Fibroblast of skin of left quadriceps (primary cell): ENCODE measurements around the gene PCSK4.
"Not testable (repeated sequence)": the region's sequence is repeated elsewhere in the genome, so short reads cannot be mapped to it uniquely, and the experiment has no call there.

Experiments
- DNase-seq, 2 experiments: peaks; one replicate each; pipeline ENCODE4 v3.0.0-alpha.2; 2013; ENCODE audit warnings: low read depth in 2 of 2

Gene PCSK4

DNA sequence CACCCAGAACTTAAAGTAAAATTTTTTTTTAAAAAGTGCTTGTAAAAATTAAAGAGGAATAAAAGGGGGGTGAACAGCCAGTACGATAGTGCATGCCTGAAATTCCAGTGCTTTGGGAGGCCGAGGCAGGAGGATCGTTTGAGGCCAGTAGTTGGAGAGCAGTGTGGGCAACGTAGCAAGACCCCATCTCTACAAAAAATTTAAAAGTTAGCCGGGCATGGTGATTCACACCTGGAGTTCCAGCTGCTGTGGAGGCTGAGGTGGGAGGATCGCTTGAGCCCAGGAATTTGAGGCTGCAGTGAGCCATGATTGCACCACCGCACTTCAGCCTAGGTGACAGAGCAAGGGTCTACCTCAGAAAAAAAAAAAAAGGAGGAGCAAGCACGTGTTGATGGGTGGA, 14.9 kb upstream of the PCSK4 start:
- DNase-seq, result no peak

- no peak for DNase-seq
These were observed 14.0 kb upstream of the PCSK4 start for GRCh38 chr19:1503925-1504773.

DNA sequence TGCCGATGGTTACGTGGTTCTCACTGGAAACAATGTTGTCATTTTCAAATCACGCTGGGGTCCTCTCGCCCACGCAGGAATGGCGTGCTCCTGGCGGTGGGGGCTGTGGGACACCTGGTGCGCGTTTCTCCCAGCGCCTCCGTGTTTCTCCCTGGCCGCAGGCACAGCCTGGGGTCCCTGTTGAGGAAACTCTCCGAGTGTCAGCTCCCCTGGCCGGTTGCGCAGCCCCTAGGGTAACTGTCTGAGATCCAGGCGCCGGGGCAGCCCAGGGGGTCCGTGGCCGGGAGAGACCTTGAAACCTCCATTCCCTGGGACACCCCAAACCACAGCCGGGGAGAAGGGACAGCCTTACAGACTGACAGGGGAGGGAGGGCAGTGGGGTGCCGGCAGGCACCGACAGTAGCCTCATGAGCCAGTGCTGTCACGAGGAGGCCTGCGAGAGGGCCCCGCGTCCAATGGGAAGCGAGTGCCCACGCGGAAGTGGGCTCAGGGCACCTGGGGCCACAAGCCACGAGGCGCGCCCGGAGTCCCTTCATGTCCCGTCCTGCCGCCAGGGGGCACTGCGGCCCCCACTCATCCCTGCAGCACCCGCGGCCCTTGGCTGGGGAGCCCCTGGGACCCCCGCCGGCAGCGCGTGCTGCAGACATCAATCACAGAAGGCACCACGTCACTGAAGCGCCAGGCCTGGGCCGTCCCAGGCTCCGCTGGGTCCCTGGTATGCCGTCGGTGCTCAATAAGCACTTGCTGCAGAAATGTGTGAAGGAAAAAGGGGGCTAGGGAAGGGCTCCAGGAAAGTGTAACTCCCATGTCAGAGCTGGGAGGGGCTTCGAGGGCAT, 13.2 kb upstream of the PCSK4 start:
- no peak for DNase-seq

DNA sequence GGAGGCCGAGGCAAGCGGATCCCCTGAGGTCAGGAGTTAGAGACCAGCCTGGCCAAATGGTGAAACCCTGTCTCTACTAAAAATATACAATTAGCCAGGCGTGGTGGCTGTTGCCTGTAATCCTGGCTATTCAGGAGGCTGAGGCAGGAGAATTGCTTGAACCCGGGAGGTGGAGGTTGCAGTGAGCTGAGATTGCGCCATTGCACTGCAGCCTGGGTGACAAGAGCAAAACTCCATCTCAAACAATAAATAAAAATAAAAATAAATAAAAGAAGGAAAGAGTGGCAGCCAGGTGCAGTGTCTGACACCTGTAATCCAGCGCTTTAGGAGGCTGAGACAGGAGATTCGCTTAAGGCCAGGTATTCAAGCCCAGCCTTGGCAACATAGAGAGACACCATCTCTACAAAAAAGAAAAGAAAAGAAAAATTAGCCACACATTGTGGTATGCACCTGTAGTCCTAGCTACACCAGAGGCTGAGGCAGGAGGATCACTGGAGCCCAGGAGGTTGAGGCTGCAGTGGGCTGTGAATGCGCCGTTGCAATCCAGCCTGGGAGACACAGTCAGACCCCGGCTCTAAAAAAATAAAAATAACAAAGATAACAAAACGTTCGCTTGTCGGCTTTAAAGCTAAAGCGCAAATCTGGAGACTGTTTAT, 12.4 kb upstream of the PCSK4 start:
- no peak for DNase-seq

DNA sequence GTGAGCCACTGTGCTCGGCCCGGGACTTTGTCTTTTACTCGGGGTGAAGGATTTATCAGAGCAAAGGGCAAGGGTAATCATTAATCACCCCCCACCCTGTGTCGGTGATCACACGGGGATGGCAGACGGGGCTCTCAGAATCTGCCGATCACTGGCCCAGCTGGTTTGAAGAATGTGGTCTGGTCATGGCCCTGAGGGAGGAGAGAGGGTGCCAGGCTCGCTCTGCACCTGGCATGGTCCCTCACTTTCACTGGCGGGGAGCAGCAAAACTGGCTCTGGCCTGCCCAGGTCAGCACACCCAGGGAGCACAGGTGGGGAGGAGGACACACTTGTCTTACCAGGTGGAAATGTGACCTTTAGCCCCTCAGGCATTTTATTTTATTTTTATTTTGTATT, 11.0 kb upstream of the PCSK4 start:
- DNase-seq, result no peak

GRCh38 chr19:1499231-1499630, 9.1 kb upstream of the PCSK4 start:
- not testable (repeated sequence) for DNase-seq

- DNase-seq, result no peak
These were observed 7.6 kb upstream of the PCSK4 start for GRCh38 chr19:1497578-1498235.

- no peak for DNase-seq
These were observed 6.8 kb upstream of the PCSK4 start for GRCh38 chr19:1496714-1497577.

- no peak for DNase-seq
These were observed 5.9 kb upstream of the PCSK4 start for GRCh38 chr19:1495799-1496713.

DNA sequence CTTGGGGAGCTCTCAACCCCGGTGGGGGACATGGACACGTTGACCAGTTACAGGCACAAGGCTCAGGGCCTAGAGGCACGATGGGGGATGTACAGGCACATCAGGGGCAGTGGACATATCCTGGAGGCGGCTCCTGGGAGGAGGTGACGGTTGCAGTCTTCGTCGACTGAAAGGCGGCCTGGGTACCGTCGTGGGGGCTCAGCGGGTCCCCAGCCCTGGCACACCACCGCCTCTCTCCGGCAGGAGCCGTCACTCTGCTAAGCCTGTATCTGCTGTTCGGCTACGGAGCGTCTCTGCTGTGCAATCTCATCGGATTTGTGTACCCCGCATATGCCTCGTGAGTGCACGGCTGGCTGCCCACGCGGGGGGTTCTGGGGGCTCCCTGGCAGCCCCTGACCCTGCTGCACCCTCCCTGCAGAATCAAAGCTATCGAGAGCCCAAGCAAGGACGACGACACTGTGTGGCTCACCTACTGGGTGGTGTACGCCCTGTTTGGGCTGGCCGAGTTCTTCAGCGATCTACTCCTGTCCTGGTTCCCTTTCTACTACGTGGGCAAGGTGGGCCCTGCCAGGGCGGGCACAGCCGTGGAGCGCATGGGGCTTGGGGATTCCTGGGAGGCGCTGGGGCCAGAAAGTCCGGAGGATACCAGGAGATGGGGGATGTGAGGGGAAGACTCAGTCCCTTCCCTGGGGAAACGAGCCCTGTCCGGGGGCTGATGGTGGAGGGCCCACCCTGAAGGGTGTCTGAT, 5.1 kb upstream of the PCSK4 start:
- DNase-seq, result no peak

DNA sequence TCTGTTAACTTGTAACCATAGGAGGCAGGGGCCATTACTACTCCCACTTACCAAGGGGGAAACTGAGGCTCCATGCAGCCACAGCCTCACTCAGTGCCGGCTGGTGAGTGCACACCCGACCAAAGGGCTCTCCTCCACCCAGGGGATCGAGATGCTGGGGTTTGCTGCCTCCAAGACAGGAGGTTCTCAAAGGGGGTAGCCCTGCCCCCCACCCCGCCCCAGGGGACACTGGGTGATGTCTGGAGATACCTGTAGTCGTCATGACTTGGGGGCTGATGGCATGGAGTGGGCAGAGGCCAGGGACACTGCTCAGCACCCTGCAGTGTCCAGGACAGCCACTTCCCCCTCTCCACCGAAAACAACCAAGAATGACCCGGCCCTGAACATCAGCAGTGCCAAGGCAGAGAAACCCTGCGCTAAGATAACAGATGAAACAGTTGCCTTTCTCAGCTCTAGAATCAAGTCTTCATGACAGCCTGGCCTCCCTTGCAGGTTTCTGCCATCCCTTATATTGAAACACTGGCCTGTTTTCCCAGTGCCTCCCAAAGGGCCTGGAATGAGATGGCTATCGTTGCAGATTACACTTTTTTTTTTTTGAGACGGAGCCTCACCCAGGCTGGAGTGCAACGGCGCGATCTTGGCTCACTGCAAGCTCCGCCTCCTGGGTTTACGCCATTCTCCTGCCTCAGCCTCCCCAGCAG, 4.1 kb upstream of the PCSK4 start:
- no peak for DNase-seq

- DNase-seq, result no peak
These were observed 2.4 kb upstream of the PCSK4 start for GRCh38 chr19:1492474-1493006.

DNA sequence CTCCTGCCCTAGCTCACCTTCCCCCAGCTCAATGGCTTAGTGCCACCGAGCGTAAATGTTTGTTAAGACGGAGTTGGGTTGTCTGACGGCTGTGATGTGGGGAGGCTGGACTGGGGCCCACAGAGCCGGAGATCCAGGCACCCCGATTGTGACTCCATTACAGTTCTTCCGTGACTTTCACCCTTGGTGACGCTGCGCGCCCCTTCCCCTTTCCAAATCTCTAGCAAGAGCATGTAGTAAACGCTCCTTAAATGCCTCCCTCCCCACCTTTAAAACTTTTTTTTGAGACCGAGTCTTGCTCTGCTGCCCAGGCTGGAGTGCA, 1.7 kb upstream of the PCSK4 start:
- DNase-seq, result no peak

DNA sequence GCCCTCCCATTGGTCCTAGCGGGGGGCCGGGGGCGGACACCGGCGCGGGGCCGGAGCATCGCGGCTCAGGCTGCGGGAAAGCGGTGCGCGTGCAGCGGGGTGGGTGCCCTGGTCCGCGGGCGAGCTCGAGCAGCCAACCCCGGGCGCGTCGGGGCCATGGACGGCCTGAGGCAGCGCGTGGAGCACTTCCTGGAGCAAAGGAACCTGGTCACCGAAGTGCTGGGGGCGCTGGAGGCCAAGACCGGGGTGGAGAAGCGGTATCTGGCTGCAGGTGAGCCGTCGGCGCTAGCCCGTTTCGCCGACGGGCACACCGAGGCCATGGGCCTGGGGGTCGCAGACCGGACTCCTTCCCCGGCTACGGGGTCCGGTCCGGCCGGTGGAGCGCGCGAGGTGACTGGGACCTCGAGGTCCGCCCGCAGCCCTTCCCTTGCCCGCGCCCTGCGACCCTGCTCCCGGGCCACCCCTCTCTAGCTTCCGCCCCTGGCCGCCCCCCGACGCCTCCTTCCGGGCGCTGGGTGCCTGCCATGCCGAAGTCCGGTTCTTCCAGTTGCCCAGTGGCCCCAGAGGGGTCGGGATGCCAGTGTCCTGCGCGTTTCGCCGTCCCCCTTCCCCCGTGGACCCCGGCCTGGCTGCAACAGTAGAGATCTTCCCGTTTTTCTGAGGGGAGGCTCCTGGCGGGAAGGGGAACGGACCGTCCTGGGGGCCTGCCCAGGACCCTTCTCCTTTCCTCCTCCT, 1.1 kb upstream of the PCSK4 start, which contains the start of gene REEP6:
REEP6 (plus strand) TSS at position 68 of the 735 bp plus-strand sequence; CDS start at position 157, 89 bp downstream.
- DNase-seq, result no peak

GRCh38 chr19:1489463-1490310, 463 bp downstream of the PCSK4 start:
- DNase-seq, result no peak

DNA sequence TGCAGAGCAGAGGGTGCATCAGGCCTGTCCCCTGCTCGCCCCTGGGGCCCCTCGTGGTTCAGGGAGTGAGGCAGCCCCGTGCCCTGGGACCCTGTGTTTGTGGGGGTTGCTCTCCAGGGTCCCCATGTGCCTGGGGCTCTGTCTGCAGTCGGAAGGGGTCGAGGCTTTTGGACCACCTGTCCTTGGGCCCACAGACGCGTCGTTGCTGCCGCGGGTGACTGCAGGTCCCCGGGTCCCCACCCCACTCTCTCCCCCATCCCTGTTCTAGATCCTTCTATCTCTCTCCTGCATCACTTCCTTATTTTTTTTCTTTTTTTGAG, 1.9 kb downstream of the PCSK4 start:
- DNase-seq, result no peak
